ENCODE results near the gene ARHGAP20.
A peak's percentile ranks its signal among the peaks of the same experiment; 100 is the strongest.

Gene ARHGAP20

GRCh38 chr11:110564676-110565356 is 147.4 kb downstream of the ARHGAP20 start:
- no peak for DNase-seq

GRCh38 chr11:110544779-110545178 is 167.5 kb downstream of the ARHGAP20 start:
- in situ Hi-C loops (cut with MboI; ENCODE audit: low pct_unique_long_range_greater_than_20kb, low sequenced_read_pairs), result no loop called here
- DNase-seq, result no peak

More at GRCh38 chr11:110564676-110565356, 147.4 kb downstream of the ARHGAP20 start:
- in situ Hi-C loops (cut with MboI; ENCODE audit: low pct_unique_long_range_greater_than_20kb, low sequenced_read_pairs), result no loop called here

GRCh38 chr11:110538154-110538553 is 174.1 kb downstream of the ARHGAP20 start:
- DNase-seq, result no peak
- in situ Hi-C loops (cut with MboI; ENCODE audit: low pct_unique_long_range_greater_than_20kb, low sequenced_read_pairs), result no loop called here

- no peak for DNase-seq
- in situ Hi-C loops (cut with MboI; ENCODE audit: low pct_unique_long_range_greater_than_20kb, low sequenced_read_pairs), result no loop called here
These were observed 181.1 kb downstream of the ARHGAP20 start for GRCh38 chr11:110530900-110531741.

- in situ Hi-C loops (cut with MboI; ENCODE audit: low pct_unique_long_range_greater_than_20kb, low sequenced_read_pairs), result no loop called here
- DNase-seq, result peak; percentile 19
These were observed 183.2 kb downstream of the ARHGAP20 start for GRCh38 chr11:110529043-110529442.

- DNase-seq, result no peak
- in situ Hi-C loops (cut with MboI; ENCODE audit: low pct_unique_long_range_greater_than_20kb, low sequenced_read_pairs), result no loop called here
These were observed 185.1 kb downstream of the ARHGAP20 start for GRCh38 chr11:110527146-110527545.
